Cerebellar nuclear complex (tissue), 1 donor: Measurements from ENCODE around the gene C2orf78.
"Not testable (repeated sequence)": the region's sequence is repeated elsewhere in the genome, so short reads cannot be mapped to it uniquely, and the experiment has no call there.

ENCODE experiments used
- DNase-seq, 2 experiments: peaks; one replicate each; lab custom pipeline; 2025; lab: John Stamatoyannopoulos, UW

C2orf78 gene

GRCh38 chr2:73783883-73784282 lies at the start of gene C2orf78:
Gene C2orf78, plus strand, starts transcription at chr2:73784183. Its CDS starts 127 bp downstream, at chr2:73784310.
- DNase-seq, result not testable (repeated sequence)

GRCh38 chr2:73736378-73736777 lies 47.6 kb upstream of the C2orf78 start:
- DNase-seq, result no peak

- DNase-seq, result peak; percentile 19 to 78
These were observed 46.9 kb upstream of the C2orf78 start, which contains the start of gene TPRKB for GRCh38 chr2:73736855-73737779. Gene TPRKB, minus strand, starts transcription at chr2:73737345. Its CDS starts 2,776 bp downstream, at chr2:73734569.

GRCh38 chr2:73739101-73739500 lies 44.9 kb upstream of the C2orf78 start:
- no peak for DNase-seq

- no peak for DNase-seq
These were observed 43.2 kb upstream of the C2orf78 start for GRCh38 chr2:73740767-73741166.

GRCh38 chr2:73746015-73746876 lies 37.7 kb upstream of the C2orf78 start:
- peak; percentile 43 to 57 for DNase-seq

GRCh38 chr2:73746877-73747208 lies 37.1 kb upstream of the C2orf78 start:
- no peak for DNase-seq

GRCh38 chr2:73749314-73749713 lies 34.7 kb upstream of the C2orf78 start:
- no peak for DNase-seq

- not testable (repeated sequence) for DNase-seq
These were observed 29.7 kb upstream of the C2orf78 start for GRCh38 chr2:73754332-73754731.

GRCh38 chr2:73759285-73759764 lies 24.7 kb upstream of the C2orf78 start:
- peak; percentile 24 to 76 for DNase-seq

GRCh38 chr2:73759904-73760303 lies 24.1 kb upstream of the C2orf78 start:
- no peak for DNase-seq

GRCh38 chr2:73762571-73762970 lies 21.4 kb upstream of the C2orf78 start:
- DNase-seq, result no peak

- no peak for DNase-seq
These were observed 19.0 kb upstream of the C2orf78 start for GRCh38 chr2:73764945-73765344.

- no peak for DNase-seq
These were observed 17.6 kb upstream of the C2orf78 start for GRCh38 chr2:73766349-73766748.

- no peak for DNase-seq
These were observed 17.0 kb upstream of the C2orf78 start for GRCh38 chr2:73766994-73767393.

GRCh38 chr2:73770725-73771124 lies 13.3 kb upstream of the C2orf78 start:
- DNase-seq, result no peak

- no peak for DNase-seq
These were observed 11.2 kb upstream of the C2orf78 start for GRCh38 chr2:73772819-73773218.

- no peak for DNase-seq
These were observed 7.6 kb upstream of the C2orf78 start for GRCh38 chr2:73776381-73776780.

- DNase-seq, result no peak
These were observed 7.0 kb upstream of the C2orf78 start for GRCh38 chr2:73776869-73777519.

GRCh38 chr2:73778867-73779466 lies 5.0 kb upstream of the C2orf78 start:
- DNase-seq, result not testable (repeated sequence)

GRCh38 chr2:73779467-73780236 lies 4.3 kb upstream of the C2orf78 start, which contains the start of gene DUSP11:
Gene DUSP11, minus strand, starts transcription at chr2:73780103. Its CDS starts 129 bp downstream, at chr2:73779974.
- peak; percentile 7 to 90 for DNase-seq
